GM18505 (cell line): ENCODE data around the gene PRLHR.

ENCODE experiments used
- ATAC-seq: cut with Tn5 transposase; IDR thresholded peaks from one replicate; pipeline ENCODE4 v1.9.1; 2021; ENCODE audit not compliant: unreplicated experiment
- POLR2A ChIP-seq: IDR thresholded peaks from 4 replicates; pipeline ENCODE4 v1.6.1; 2011; ENCODE audit warnings: borderline replicate concordance; ENCODE audit not compliant: insufficient read depth, insufficient read length; ENCODE audit errors: extremely low read depth

PRLHR gene

GRCh38 chr10:118581340-118581739, 14.1 kb downstream of the PRLHR start:
- no peak for ATAC-seq

GRCh38 chr10:118580702-118581101, 14.7 kb downstream of the PRLHR start:
- ATAC-seq = no peak
- no peak for TF ChIP-seq POLR2A

More at GRCh38 chr10:118581340-118581739, 14.1 kb downstream of the PRLHR start:
- TF ChIP-seq POLR2A = no peak

- ATAC-seq = no peak
- no peak for TF ChIP-seq POLR2A
These were observed 21.9 kb downstream of the PRLHR start for GRCh38 chr10:118573512-118573911.

GRCh38 chr10:118572256-118573041, 23.0 kb downstream of the PRLHR start:
- ATAC-seq = no peak
- TF ChIP-seq POLR2A = no peak

- no peak for TF ChIP-seq POLR2A
- no peak for ATAC-seq
These were observed 24.3 kb downstream of the PRLHR start for GRCh38 chr10:118571123-118571522.

- ATAC-seq = no peak
- no peak for TF ChIP-seq POLR2A
These were observed 24.9 kb downstream of the PRLHR start for GRCh38 chr10:118570591-118570990.

GRCh38 chr10:118569882-118570252, 25.6 kb downstream of the PRLHR start:
- no peak for TF ChIP-seq POLR2A
- ATAC-seq = no peak

- no peak for TF ChIP-seq POLR2A
These were observed 26.1 kb downstream of the PRLHR start for GRCh38 chr10:118569241-118569881.

GRCh38 chr10:118568327-118568848, 27.1 kb downstream of the PRLHR start:
- TF ChIP-seq POLR2A = no peak
- ATAC-seq = no peak

More at GRCh38 chr10:118569241-118569881, 26.1 kb downstream of the PRLHR start:
- no peak for ATAC-seq

GRCh38 chr10:118567701-118568248, 27.7 kb downstream of the PRLHR start:
- no peak for TF ChIP-seq POLR2A
- no peak for ATAC-seq

GRCh38 chr10:118566911-118567310, 28.5 kb downstream of the PRLHR start:
- no peak for TF ChIP-seq POLR2A
- ATAC-seq = no peak

- ATAC-seq = no peak
- TF ChIP-seq POLR2A = no peak
These were observed 30.0 kb downstream of the PRLHR start for GRCh38 chr10:118565301-118566075.

- no peak for ATAC-seq
- no peak for TF ChIP-seq POLR2A
These were observed 30.8 kb downstream of the PRLHR start for GRCh38 chr10:118564652-118565051.
